Fibroblast of peridontal ligament (primary cell): ENCODE data around the gene ESRRB.

ENCODE experiments used
- DNase-seq: peaks from one replicate; pipeline ENCODE4 v3.0.0-alpha.2; 2010; ENCODE audit errors: extremely low read depth

ESRRB gene

GRCh38 chr14:76407449-76408150 lies 31.7 kb downstream of the ESRRB start:
- no peak for DNase-seq

- no peak for DNase-seq
Measured at GRCh38 chr14:76408877-76409276, 32.9 kb downstream of the ESRRB start.

- no peak for DNase-seq
Measured at GRCh38 chr14:76412501-76412900, 36.6 kb downstream of the ESRRB start.

- no peak for DNase-seq
Measured at GRCh38 chr14:76413106-76413961, 37.4 kb downstream of the ESRRB start.

GRCh38 chr14:76413962-76414600 lies 38.1 kb downstream of the ESRRB start:
- DNase-seq: no peak

GRCh38 chr14:76419399-76419798 lies 43.5 kb downstream of the ESRRB start:
- DNase-seq: no peak

GRCh38 chr14:76420827-76421226 lies 44.9 kb downstream of the ESRRB start:
- no peak for DNase-seq

- no peak for DNase-seq
Measured at GRCh38 chr14:76421662-76422061, 45.7 kb downstream of the ESRRB start.

- no peak for DNase-seq
Measured at GRCh38 chr14:76422662-76423061, 46.7 kb downstream of the ESRRB start.

- no peak for DNase-seq
Measured at GRCh38 chr14:76423534-76423933, 47.6 kb downstream of the ESRRB start.

- DNase-seq: no peak
Measured at GRCh38 chr14:76424359-76424758, 48.4 kb downstream of the ESRRB start.

- DNase-seq: no peak
Measured at GRCh38 chr14:76426161-76426696, 50.3 kb downstream of the ESRRB start.

GRCh38 chr14:76428611-76429010 lies 52.7 kb downstream of the ESRRB start:
- no peak for DNase-seq

GRCh38 chr14:76430017-76430416 lies 54.1 kb downstream of the ESRRB start:
- DNase-seq: no peak

- DNase-seq: no peak
Measured at GRCh38 chr14:76430475-76430980, 54.6 kb downstream of the ESRRB start.

GRCh38 chr14:76431538-76431937 lies 55.6 kb downstream of the ESRRB start:
- no peak for DNase-seq

- DNase-seq: no peak
Measured at GRCh38 chr14:76432827-76433752, 57.2 kb downstream of the ESRRB start.

GRCh38 chr14:76434220-76434619 lies 58.3 kb downstream of the ESRRB start:
- no peak for DNase-seq

- no peak for DNase-seq
Measured at GRCh38 chr14:76439237-76439775, 63.4 kb downstream of the ESRRB start.

- DNase-seq: no peak
Measured at GRCh38 chr14:76446486-76446885, 70.5 kb downstream of the ESRRB start.

- no peak for DNase-seq
Measured at GRCh38 chr14:76446921-76447320, 71.0 kb downstream of the ESRRB start.
